Tibial nerve (tissue), 3 donors: Measurements from ENCODE around the gene TXNL1.

Source experiments
- POLR2A ChIP-seq, 2 donors: fragments of 450-650 bp; IDR thresholded peaks; one replicate each; pipeline ENCODE4 v1.6.1; 2017; ENCODE audit warnings: antibody characterized with exemption in 2 of 2, mild to moderate bottlenecking in 2 of 2, moderate library complexity in 2 of 2
- TF ChIP-seq, protein P1 (sequence below), 5 experiments: fragments of 200-600 bp in 3 of 5; fragments of 450-650 bp in 2 of 5; sonication (generic) in 3 of 5; IDR thresholded peaks; one replicate each; pipeline ENCODE4 v1.5.1; 2016 to 2019; ENCODE audit warnings: antibody characterized with exemption in 5 of 5, mild to moderate bottlenecking in 3 of 5, moderate library complexity in 2 of 5

DNA sequence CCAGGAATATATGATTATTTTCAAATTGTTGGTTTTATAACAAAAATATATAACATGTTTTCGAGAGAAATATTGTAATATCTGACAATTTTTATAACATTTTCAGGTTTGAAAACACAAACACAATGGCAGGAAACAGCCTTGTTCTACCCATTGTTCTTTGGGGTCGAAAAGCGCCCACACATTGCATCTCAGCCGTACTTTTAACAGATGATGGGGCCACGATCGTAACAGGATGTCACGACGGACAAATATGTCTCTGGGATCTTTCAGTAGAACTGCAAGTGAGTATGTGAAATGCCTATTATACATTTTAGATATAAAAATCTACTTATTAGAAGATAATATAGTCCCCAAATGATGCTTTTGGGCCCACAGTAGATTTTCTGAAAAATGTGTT lies 34.0 kb upstream of the TXNL1 start:
- TF ChIP-seq POLR2A (IDR thresholded peaks at IDR 0.05), result no peak
- TF ChIP-seq, protein P1, sequence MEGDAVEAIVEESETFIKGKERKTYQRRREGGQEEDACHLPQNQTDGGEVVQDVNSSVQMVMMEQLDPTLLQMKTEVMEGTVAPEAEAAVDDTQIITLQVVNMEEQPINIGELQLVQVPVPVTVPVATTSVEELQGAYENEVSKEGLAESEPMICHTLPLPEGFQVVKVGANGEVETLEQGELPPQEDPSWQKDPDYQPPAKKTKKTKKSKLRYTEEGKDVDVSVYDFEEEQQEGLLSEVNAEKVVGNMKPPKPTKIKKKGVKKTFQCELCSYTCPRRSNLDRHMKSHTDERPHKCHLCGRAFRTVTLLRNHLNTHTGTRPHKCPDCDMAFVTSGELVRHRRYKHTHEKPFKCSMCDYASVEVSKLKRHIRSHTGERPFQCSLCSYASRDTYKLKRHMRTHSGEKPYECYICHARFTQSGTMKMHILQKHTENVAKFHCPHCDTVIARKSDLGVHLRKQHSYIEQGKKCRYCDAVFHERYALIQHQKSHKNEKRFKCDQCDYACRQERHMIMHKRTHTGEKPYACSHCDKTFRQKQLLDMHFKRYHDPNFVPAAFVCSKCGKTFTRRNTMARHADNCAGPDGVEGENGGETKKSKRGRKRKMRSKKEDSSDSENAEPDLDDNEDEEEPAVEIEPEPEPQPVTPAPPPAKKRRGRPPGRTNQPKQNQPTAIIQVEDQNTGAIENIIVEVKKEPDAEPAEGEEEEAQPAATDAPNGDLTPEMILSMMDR (IDR thresholded peaks at IDR 0.05), result no peak
